GM12892 (cell line): ENCODE measurements around the gene RAB6B.

Source experiments
- POLR2AphosphoS5 ChIP-seq: IDR thresholded peaks from 2 replicates; pipeline ENCODE4 v1.6.1; 2011; ENCODE audit warnings: low read depth, low read length, control low read depth
- TAF1 ChIP-seq: IDR thresholded peaks from 2 replicates; pipeline ENCODE4 v1.6.1; 2011; ENCODE audit warnings: low read depth, mild to moderate bottlenecking, control low read depth, low read length, borderline replicate concordance

- no peak for TF ChIP-seq POLR2AphosphoS5
- TF ChIP-seq TAF1 = no peak
Observed at GRCh38 chr3:133853925-133854227, 41.8 kb downstream of the RAB6B start.
